Stimulated activated CD8-positive, alpha-beta memory T cell treated with anti-CD3 and anti-CD28 coated beads, Interleukin-4, amount 100 ng/mL, for 1 hour (primary cell): ENCODE results near the gene SPATA18.

ENCODE experiments used
- DNase-seq, 2 donors: peaks; one replicate each; pipeline ENCODE4 v3.0.0-alpha.2; 2020; ENCODE audit warnings: low read depth in 2 of 2, low spot score in 1 of 2

Gene SPATA18

DNA sequence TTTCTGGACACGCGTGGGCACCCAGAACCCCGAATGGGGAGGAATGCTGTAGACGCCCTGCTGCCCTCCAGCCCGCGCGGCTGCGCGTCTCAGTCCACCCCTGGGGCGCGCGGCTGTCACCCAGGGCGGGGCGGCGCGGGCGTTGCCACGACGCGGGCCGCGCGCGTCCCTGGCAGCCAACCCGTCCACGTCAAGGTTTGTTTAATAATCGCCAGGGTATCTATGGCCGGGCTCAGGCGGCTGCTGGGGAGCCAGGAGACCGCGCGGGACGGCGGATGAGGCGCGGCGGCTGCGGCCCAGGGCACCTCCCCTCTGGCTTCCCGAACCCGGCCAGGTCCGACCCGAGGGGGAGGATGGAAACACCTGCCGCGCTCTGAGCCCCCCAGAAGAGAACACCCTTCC lies at the start of gene SPATA18:
Gene SPATA18 (plus strand): TSS at position 92 of the 402 bp plus-strand sequence. CDS start 401 bp downstream, outside the sequence.
- no peak for DNase-seq

GRCh38 chr4:52001616-52002015 lies 49.5 kb upstream of the SPATA18 start:
- DNase-seq: no peak

GRCh38 chr4:52004414-52004813 lies 46.7 kb upstream of the SPATA18 start:
- no peak for DNase-seq

DNA sequence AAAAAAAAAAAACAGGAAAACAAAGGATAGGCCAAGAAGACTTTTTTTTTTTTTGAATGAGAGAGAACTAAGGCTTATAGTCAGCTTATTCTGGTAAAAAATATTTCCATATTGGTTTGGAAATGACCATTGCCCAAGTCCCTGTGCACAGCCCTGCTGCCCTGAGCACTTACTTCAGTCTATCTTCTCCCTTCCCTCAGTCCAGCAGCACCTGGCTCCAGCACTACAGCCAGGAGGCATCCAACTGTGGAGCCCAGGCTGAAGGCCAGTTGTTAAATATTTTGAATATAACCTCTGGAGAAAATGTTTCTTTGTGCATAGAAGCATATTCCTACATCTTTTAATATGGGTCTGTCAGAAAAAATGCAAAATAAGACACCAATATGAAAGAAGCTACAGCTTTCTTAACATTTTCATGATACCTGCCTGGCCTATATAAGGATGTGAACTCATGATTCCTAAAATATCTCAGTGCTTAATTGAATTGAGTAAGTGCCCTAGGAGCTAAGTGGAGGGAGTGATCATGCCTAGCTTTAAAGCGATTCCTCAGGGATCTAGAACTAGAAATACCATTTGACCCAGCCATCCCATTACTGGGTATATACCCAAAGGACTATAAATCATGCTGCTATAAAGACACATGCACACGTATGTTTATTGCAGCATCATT lies 45.4 kb upstream of the SPATA18 start:
- no peak for DNase-seq

GRCh38 chr4:52006887-52007286 lies 44.2 kb upstream of the SPATA18 start:
- no peak for DNase-seq

DNA sequence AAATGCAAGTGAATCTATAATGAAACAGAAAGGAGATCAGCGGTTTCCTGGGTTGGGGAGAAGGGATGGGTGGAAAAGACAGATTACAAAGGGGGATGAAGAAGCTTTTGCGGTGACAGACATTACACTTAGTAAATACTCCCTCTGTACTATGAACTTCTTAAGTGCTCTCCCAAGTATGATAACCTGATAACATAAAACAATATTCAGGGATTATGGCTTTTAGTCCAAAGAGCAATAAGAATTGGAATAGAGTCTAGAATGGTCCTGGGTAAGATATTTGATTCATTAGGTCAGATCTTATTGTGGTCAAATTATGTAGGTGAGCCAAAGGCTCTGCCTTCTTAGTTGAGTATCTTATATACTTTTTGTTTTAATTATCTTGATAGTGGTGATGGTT lies 40.1 kb upstream of the SPATA18 start:
- no peak for DNase-seq

GRCh38 chr4:52012651-52013050 lies 38.5 kb upstream of the SPATA18 start:
- no peak for DNase-seq

DNA sequence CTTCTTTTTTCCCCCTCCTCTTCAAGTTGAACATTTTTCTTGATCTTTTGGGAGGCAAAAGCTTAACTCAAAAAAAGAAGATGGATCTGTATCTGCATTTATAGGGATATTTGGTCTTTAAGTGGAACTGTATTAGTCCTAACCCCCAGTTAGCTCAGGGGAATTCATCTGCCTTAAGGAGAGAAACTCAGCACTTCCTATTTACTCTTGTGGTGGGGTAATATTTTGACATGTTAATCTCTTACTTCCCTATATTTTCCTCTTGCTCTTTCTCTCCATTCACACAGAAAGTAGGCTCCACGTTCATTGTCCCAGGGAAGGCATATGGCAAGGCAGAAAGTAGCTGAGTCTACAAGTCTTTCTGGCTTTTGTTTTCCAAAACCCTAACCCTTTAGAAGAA lies 36.2 kb upstream of the SPATA18 start:
- DNase-seq: no peak

GRCh38 chr4:52015366-52015765 lies 35.7 kb upstream of the SPATA18 start:
- DNase-seq: no peak

- no peak for DNase-seq
Measured at GRCh38 chr4:52016981-52017380, 34.1 kb upstream of the SPATA18 start.

DNA sequence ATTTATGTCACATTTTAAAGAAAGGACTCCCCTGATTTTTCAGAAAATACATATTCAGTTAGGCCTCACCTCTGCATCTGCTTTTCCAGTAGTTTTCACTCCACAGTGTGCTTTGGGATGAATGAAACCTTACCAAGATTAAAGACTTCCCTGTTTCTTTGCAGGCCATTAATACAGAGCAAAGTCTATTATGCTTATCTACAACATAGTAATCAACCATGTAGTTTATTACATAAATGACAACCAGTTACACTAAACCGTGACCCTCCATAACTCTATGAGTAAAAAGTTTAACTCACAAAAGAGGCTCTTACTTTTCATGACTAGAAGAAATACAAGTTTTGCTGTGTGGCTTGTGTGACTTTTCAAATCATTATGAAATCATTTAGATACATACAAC lies 33.3 kb upstream of the SPATA18 start:
- DNase-seq: no peak

- DNase-seq: no peak
Measured at GRCh38 chr4:52019936-52020657, 31.0 kb upstream of the SPATA18 start, which contains the start of gene LRRC66. Gene LRRC66, minus strand, starts transcription at chr4:52020363. Its CDS starts 2,750 bp downstream, at chr4:52017613.

DNA sequence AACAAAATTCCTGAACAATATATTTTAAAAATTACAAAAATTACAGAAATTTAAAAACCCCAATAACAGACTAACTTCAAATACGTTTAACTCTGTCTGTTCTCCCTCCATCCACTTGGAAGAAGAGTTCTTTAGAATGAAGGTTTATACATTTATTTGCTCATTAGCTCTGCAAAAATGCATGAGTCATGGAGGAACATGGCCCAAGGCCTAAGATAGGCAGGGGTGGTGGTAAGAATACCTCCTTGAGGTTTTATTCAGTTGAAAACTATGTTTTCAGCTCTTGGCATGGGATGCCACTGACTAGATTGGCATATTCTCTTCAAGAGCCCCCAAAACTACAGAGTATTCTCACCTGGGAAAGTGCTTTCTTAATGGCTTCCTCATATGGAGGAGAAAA lies 22.1 kb upstream of the SPATA18 start:
- no peak for DNase-seq

DNA sequence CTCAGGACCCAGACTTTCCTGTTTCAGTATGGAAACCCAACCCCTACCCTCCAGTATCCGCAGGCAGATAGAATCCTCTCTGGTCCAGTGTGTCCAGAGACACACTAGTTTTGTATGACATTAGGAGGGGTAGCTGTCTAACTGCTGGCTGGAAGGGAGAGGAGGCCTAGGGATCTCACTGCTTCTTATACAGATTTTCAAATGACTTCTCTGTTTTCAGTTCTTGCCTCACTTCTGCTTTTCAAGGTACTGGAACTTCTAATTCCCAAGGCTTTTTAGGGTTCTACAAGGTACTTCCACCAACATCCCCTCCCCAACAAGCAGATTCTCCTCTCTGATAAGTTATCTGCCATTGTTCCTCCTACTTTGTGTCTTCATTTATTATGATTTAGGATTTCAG lies 19.1 kb upstream of the SPATA18 start:
- DNase-seq: no peak

GRCh38 chr4:52035190-52035589 lies 15.9 kb upstream of the SPATA18 start:
- DNase-seq: no peak

DNA sequence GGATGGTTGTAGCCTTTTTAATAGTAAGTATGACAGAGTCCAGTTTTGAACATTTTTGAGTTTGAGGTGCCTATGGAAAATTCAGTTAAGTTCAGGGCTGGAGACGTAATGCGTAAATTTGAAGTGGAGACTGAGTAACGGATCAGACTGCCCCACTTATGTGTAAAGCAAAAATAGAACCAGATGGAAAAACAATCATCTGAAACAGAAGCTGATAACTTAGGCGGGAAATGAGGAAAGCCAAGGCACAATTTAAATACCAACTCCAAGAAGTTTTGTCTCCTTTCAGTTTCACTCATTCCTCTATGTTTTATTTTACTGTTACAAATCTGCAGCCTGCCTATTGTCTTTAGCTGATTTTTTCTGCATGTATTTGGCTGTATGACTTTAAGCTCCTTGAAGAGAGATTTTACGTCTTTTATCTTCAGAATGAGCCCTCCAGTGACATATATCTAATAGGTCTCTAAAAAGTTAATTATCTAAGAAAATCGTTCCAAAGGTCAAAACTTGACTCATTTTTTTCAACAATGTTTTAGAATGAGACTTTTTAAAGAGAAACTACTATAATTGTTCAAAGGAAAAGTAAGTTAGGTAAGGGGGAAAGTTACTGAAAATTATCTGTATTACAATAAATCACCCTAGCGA lies 14.1 kb upstream of the SPATA18 start:
- DNase-seq: no peak

DNA sequence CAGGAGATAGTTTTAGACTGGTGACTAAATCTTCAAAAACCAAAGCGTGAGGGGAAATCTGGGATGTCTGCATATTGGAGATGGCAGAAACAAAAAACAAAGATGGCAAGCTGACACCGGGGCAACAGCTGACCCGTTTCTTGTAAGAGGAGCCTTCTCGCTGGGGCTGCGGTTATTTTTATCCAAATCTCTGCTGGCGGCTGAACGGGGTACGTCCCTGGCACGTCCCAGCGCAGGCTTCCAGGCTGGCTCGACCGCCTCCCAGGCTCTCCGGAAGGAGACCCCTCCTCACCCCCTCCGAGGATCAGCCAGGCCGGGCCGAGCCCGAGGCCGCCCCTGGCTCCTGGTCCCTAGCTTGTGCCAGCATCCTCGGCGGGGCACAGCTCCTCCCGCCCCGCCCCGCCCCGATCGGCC lies 13.4 kb upstream of the SPATA18 start:
- no peak for DNase-seq

DNA sequence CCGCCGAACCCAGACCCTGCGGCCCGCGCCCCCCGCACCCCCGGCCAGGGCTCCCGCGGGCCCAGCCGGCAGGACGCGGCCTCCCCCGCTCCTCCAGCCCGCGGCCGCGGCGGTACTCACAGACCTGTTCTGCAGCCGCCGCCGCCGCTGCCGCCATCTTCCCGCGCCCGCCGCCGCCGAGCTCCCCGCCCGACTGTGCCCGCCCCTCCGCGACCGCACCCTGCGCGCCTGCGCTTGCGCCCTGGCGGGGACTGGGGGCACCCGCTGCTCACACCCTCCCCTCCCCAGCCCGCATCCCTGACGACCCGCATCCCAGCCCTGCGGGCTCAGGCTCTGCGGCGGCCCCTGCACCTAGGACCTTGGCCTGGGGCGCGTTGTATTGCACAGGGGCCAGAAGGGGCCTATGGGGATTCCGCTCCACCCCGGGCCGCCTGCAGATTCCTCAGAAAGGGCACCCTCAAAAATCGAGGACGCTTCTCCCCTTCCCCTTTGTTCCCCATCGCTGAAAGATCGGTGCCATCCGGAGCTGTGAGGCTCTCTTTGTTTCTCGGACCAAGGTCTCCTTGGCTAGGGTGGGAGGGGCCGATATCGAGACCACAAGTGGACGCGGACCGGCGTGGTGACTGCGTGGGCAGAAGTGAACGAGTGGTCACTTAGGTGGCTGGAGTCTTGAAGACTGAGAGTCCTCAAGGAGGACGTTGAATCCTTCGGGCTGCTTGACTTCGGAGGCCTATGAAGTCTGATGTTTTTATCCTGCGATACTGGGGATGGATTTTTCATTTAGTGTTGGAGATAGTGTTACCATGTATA lies 12.8 kb upstream of the SPATA18 start, which contains the start of gene SGCB:
Gene SGCB (minus strand): TSS at position 197 of the 810 bp plus-strand sequence. CDS start 40 bp downstream, at position 157.
- DNase-seq: peak; percentile 19 to 48

DNA sequence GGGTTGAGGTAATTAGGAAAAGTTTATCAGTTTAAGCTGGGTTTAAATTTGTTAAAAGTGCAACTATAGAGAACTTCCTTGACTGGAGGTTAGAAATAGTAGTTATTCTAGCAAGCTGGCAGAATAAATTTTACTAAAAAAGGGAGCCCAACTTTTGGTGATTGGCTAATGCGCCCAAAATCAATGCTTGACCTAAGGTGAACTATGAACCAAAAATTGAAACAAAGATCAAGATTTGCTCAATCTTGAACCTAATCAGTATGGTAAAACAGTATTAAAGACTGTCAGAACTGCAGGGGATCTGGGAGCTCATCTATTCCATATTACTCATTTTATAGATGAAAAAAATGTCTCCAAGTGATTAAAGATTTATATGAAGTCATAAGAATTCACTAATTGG lies 6.1 kb upstream of the SPATA18 start:
- DNase-seq: no peak

DNA sequence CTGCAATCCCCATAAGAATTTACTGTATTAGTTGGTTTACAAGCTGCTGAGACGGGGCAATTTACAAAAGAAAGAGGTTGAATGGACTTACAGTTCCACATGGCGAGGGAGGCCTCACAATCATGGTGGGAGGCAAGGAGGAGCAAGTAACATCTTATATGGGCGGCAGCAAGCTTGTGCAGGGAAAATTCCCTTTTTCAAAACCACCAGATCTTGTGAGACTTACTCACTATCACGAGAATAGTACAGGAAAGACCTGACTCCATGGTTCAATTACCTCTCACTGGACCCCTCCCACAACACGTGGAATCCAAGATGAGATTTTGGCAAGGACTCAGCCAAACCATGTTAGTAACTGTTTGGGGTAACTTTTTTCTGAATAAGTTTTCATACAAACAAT lies 1.8 kb upstream of the SPATA18 start:
- no peak for DNase-seq
